Prostate gland (tissue), 2 donors: Measurements from ENCODE around the gene CCND1. TPM values are rescaled to one million over a fixed set of nuclear protein-coding genes. Genes with fewer than 3 reads are reported as not detected.
"Not testable (repeated sequence)": the region's sequence is repeated elsewhere in the genome, so short reads cannot be mapped to it uniquely, and the experiment has no call there.

ENCODE experiments used
- DNase-seq: peaks from one replicate; pipeline ENCODE4 v3.0.0-alpha.2; 2019; ENCODE audit warnings: low spot score
- H3K27ac ChIP-seq, 2 donors: fragments of 200-600 bp; sonication (generic); 2 replicates each; pipeline ENCODE4 v1.5.1; 2017 to 2019
- H3K27me3 ChIP-seq: fragments of 200-600 bp; sonication (generic); replicated peaks from 2 replicates; pipeline ENCODE4 v1.5.1; 2019; ENCODE audit not compliant: insufficient read depth
- H3K36me3 ChIP-seq, 2 donors: fragments of 200-600 bp; sonication (generic); 1 replicate in 1 of 2; 2 replicates in 1 of 2; pipeline versions ENCODE4 v1.5.1 to v1.8.1; 2017 to 2019
- H3K4me1 ChIP-seq: fragments of 200-600 bp; sonication (generic); replicated peaks from 2 replicates; pipeline ENCODE4 v1.5.1; 2019
- H3K4me3 ChIP-seq, 2 donors: fragments of 200-600 bp; sonication (generic); 2 replicates each; pipeline ENCODE4 v1.5.1; 2017 to 2019
- H3K9me3 ChIP-seq: fragments of 200-600 bp; sonication (generic); 2 replicates; pipeline ENCODE4 v1.5.1; 2017
- POLR2A ChIP-seq: fragments of 450-650 bp; IDR thresholded peaks from one replicate; pipeline ENCODE4 v1.6.1; 2016; ENCODE audit warnings: antibody characterized with exemption, mild to moderate bottlenecking
- POLR2AphosphoS5 ChIP-seq: sonication (generic); formaldehyde crosslinking; IDR thresholded peaks from one replicate; pipeline ENCODE4 v1.6.1; 2017; ENCODE audit warnings: antibody characterized with exemption
- WGBS: methylation state at CpG from one replicate; pipeline ENCODE4 v1.1.5; 2018; 5-methylcytosine and 5-hydroxymethylcytosine counted together
- intact Hi-C: fragments of 100-400 bp; cut with DNase I; formaldehyde crosslinking; loops from one replicate; pipeline ENCODE4 v1.14.2; 2022
- total RNA-seq, 2 donors: library from RNA; depleted of rRNA; stranded (reverse); fragments of >200 nt; gene quantifications; one replicate each; pipeline ENCODE4 v1.1.0, GENCODE V29; 2016
- TF ChIP-seq, protein P1 (sequence below), 4 experiments: fragments of 200-600 bp in 2 of 4; fragments of 450-650 bp in 2 of 4; sonication (generic) in 2 of 4; IDR thresholded peaks; 1 replicate in 3 of 4; 2 replicates in 1 of 4; pipeline ENCODE4 v1.5.1; 2016 to 2019; ENCODE audit warnings: antibody characterized with exemption in 4 of 4, mild to moderate bottlenecking in 2 of 4, moderate library complexity in 2 of 4

CCND1 gene
- total RNA-seq, 2 donors from 2014 or later = 69.2 to 188 TPM

DNA sequence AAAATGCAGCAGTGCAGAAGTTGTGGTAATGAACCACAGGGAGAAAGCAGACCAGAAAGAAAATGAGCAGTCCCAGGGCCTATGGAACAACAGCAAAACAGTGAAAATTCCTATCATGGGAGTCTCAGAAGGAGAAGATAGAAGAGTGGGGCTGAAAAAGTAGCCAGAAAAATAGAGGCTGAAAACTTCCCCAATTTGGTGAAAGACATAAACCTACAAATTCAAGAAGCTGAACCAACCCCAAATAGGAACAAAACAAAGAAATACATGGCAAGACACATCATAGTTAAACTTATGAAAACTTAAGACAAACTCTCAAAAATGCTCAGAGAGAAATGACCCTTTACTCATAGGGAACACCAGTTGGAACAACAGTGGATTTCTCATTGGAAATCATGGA is 51.5 kb downstream of the CCND1 start:
- H3K4me3 ChIP-seq = no peak overlapping the region
- no peak for DNase-seq
- no peaks in the 10 kb centered on the region for H3K36me3 ChIP-seq
- no peaks in the 10 kb centered on the region for H3K9me3 ChIP-seq
- H3K27me3 ChIP-seq = no peaks in the 10 kb centered on the region
- H3K27ac ChIP-seq = no peak overlapping the region
- intact Hi-C loops = no loop called here
- no peaks in the 10 kb centered on the region for H3K4me1 ChIP-seq
- no peak for TF ChIP-seq POLR2A

DNA sequence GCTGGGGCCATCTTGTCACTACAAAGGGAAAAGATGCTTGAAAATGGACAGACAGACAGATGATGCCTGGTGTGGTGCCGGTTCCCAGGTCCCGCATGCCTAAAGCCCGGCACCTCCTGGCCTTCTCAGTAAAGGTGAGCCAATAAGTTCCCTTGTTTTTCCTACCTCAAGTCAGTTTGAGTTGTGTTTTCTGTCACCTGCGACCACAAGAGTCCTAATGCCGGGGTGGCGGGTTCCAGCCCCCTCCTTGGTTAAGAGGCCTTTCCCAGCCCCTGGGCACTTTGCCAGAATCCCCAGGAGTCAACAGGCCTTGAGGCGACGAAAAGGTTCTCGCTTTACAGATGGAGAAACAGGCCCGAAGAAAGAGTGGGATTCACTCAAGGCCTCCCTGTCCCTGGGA is 53.8 kb downstream of the CCND1 start:
- no peaks in the 10 kb centered on the region for H3K27me3 ChIP-seq
- no peak overlapping the region for H3K27ac ChIP-seq
- H3K36me3 ChIP-seq = no peaks in the 10 kb centered on the region
- WGBS = 78% methylated on average over 10 of the region's 10 CpGs
- intact Hi-C loops = no loop called here
- DNase-seq = no peak
- no peaks in the 10 kb centered on the region for H3K4me1 ChIP-seq
- H3K9me3 ChIP-seq = no peaks in the 10 kb centered on the region
- no peak overlapping the region for H3K4me3 ChIP-seq
- no peak for TF ChIP-seq POLR2A
- TF ChIP-seq, protein P1, sequence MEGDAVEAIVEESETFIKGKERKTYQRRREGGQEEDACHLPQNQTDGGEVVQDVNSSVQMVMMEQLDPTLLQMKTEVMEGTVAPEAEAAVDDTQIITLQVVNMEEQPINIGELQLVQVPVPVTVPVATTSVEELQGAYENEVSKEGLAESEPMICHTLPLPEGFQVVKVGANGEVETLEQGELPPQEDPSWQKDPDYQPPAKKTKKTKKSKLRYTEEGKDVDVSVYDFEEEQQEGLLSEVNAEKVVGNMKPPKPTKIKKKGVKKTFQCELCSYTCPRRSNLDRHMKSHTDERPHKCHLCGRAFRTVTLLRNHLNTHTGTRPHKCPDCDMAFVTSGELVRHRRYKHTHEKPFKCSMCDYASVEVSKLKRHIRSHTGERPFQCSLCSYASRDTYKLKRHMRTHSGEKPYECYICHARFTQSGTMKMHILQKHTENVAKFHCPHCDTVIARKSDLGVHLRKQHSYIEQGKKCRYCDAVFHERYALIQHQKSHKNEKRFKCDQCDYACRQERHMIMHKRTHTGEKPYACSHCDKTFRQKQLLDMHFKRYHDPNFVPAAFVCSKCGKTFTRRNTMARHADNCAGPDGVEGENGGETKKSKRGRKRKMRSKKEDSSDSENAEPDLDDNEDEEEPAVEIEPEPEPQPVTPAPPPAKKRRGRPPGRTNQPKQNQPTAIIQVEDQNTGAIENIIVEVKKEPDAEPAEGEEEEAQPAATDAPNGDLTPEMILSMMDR (IDR thresholded peaks at IDR 0.05) = no peak
- TF ChIP-seq POLR2AphosphoS5 = no peak

DNA sequence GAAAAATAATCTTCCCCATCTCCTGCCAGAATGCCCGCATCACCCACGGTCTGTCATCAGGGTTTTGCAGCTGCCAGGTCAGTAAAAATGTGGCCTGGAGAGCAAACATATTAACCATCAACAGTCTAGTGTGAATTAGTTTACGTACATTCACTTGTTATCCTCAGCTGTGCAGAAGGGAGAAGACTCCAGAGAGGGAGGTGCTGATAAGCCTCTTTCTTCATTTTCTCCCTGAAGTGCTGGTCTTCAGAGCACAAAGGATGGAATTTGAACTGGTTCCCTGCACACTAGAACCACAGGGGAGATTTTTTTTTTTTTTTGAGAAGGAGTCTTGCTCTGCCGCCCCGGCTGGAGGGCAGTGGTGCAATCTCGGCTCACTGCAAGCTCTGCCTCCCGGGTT is 54.6 kb downstream of the CCND1 start:
- Histone ChIP-seq H3K4me1 (no peaks in the 10 kb centered on the region), H3K9me3 (no peaks in the 10 kb centered on the region), H3K27me3 (no peaks in the 10 kb centered on the region), H3K36me3 (no peaks in the 10 kb centered on the region), H3K27ac (no peak overlapping the region), H3K4me3 (no peak overlapping the region)
- intact Hi-C loops = no loop called here
- 87% methylated on average over 7 of the region's 7 CpGs for WGBS
- DNase-seq = no peak
- TF ChIP-seq POLR2A = no peak
- TF ChIP-seq, protein P1 (IDR thresholded peaks at IDR 0.05) = no peak
- TF ChIP-seq POLR2AphosphoS5 = no peak

DNA sequence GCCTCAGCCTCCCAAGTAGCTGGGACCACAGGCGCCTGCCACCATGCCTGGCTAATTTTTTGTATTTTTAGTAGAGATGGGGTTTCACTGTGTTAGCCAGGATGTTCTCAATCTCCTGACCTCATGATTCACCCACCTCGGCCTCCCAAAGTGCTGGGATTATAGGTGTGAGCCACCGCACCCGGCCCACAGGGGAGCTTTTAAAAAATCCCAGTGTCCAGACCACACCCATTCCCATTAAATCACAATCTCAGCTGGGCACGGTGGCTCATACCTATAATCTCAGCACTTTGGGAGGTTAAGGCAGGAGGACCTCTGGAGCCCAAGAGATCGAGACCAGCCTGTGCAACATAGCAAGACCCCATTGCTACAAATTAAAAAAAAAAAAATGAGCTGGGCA is 55.0 kb downstream of the CCND1 start:
- 76% methylated on average over 6 of the region's 6 CpGs for WGBS
- DNase-seq, H3K4me1 ChIP-seq, intact Hi-C loops, H3K27ac ChIP-seq, H3K27me3 ChIP-seq, H3K36me3 ChIP-seq, H3K9me3 ChIP-seq, H3K4me3 ChIP-seq: not testable (repeated sequence)

DNA sequence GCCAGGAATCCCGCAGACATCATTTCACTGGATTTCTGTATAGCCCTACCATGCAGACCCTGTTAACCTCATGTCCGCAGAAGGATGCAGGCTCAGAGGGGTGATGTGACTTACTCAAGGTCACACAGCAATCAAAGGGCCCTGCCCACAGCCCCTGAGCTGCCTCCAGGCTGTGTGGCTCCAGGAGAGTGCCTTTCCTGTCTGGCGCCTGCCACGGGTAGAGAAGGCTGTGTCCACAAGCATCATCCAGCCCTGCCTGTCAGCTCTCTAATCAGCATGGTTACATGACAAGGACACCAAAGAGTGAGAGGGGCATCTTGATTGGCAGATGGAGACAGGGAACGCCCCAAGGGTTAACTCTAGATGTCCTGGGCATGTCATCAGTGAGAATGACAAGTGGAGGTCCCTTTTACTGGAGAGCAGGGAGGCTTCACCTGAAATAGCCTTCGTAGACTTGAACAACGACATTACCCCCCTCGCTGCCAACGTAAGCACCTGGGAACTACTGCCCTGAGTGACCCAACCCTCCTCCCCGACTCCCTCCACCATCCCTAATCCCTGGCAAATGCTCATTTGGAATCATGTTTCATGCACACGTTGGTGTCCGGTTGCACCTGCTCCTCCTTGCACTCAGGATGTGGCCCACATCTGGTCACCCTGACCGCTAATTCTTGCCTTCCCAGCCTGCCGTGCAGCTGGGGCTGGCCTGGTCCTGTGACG is 56.0 kb downstream of the CCND1 start:
- Histone ChIP-seq H3K36me3 (no peaks in the 10 kb centered on the region), H3K27ac (no peak overlapping the region), H3K9me3 (no peaks in the 10 kb centered on the region), H3K27me3 (peaks cover under 1% of the 10 kb centered on the region), H3K4me1 (no peaks in the 10 kb centered on the region), H3K4me3 (no peak overlapping the region)
- intact Hi-C loops = no loop called here
- DNase-seq = no peak
- TF ChIP-seq POLR2A = no peak
- TF ChIP-seq POLR2AphosphoS5 = no peak
- TF ChIP-seq, protein P1 (IDR thresholded peaks at IDR 0.05) = no peak
- 62% methylated on average over 15 of the region's 15 CpGs for WGBS

DNA sequence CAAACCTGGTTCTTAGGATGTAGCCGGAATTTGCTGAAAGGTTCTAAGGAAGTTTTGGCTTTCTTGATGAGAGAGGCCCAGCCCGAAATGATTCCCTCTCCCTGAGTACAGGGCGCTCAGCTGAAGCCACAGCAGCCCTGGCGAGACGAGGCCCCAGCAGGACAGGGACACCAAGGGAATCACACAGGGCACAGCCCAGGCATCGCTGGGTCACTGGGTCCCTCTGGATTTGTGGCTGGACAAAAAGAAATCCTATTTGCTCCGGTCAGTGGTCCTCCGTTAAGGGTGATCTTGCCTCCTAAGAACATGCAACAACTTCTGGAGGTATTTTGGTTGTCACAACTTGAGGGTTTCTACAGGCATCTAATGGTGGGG is 56.5 kb downstream of the CCND1 start:
- no peak overlapping the region for H3K27ac ChIP-seq
- H3K9me3 ChIP-seq = no peaks in the 10 kb centered on the region
- no peaks in the 10 kb centered on the region for H3K4me1 ChIP-seq
- peaks cover 6% of the 10 kb centered on the region for H3K27me3 ChIP-seq
- WGBS = 92% methylated on average over 8 of the region's 8 CpGs
- no peak overlapping the region for H3K4me3 ChIP-seq
- intact Hi-C loops = no loop called here
- DNase-seq = no peak
- no peak for TF ChIP-seq POLR2A
- no peak for TF ChIP-seq POLR2AphosphoS5
- TF ChIP-seq, protein P1 (IDR thresholded peaks at IDR 0.05) = no peak
- no peaks in the 10 kb centered on the region for H3K36me3 ChIP-seq
